GM23338 (cell line): ENCODE data around the gene SDF2L1. TPM values are rescaled to one million over a fixed set of nuclear protein-coding genes. Genes with fewer than 3 reads are reported as not detected.

Experiments
- ATAC-seq: fragments of 200-7000 bp; cut with Tn5 transposase; 3 replicates; pipeline ENCODE4 v1.9.1; 2020
- DNase-seq: peaks from one replicate; pipeline ENCODE4 v3.0.0-alpha.2; 2015; ENCODE audit warnings: low spot score
- H2AFZ ChIP-seq: fragments of 200-600 bp; sonication (generic); 2 replicates; pipeline ENCODE4 v1.8.0; 2016; ENCODE audit warnings: antibody characterized with exemption, mild to moderate bottlenecking, moderate library complexity
- H3F3A ChIP-seq: fragments of 200-600 bp; sonication (generic); replicated peaks from 2 replicates; pipeline ENCODE4 v1.8.0; 2017; ENCODE audit warnings: antibody characterized with exemption, mixed run types, low read depth
- H3K27ac ChIP-seq: fragments of 200-600 bp; sonication (generic); 2 replicates; pipeline ENCODE4 v1.6.1; 2016; ENCODE audit warnings: low read depth
- H3K27me3 ChIP-seq: fragments of 200-600 bp; sonication (generic); 2 replicates; pipeline ENCODE4 v1.8.0; 2016; ENCODE audit warnings: mild to moderate bottlenecking, mixed run types, moderate library complexity; ENCODE audit not compliant: insufficient read depth
- H3K36me3 ChIP-seq: fragments of 200-600 bp; sonication (generic); 2 replicates; pipeline ENCODE4 v1.8.0; 2016; ENCODE audit warnings: mild to moderate bottlenecking; ENCODE audit not compliant: insufficient read depth
- H3K4me1 ChIP-seq: fragments of 200-600 bp; sonication (generic); 2 replicates; pipeline ENCODE4 v1.8.0; 2016; ENCODE audit warnings: mild to moderate bottlenecking, moderate library complexity; ENCODE audit not compliant: insufficient read depth
- H3K4me2 ChIP-seq: fragments of 200-600 bp; sonication (generic); 2 replicates; pipeline ENCODE4 v1.7.1; 2017; ENCODE audit warnings: mixed run types
- H3K4me3 ChIP-seq: fragments of 200-600 bp; sonication (generic); 2 replicates; pipeline ENCODE4 v1.6.1; 2016; ENCODE audit warnings: mixed run types
- H3K79me2 ChIP-seq: fragments of 200-600 bp; sonication (generic); replicated peaks from 2 replicates; pipeline ENCODE4 v1.8.0; 2017; ENCODE audit warnings: mild to moderate bottlenecking; ENCODE audit not compliant: insufficient read depth
- H3K9me2 ChIP-seq: fragments of 200-600 bp; sonication (generic); 2 replicates; pipeline ENCODE4 v1.8.0; 2017; ENCODE audit not compliant: insufficient read depth
- H4K20me1 ChIP-seq: fragments of 200-600 bp; sonication (generic); replicated peaks from 2 replicates; pipeline ENCODE4 v1.8.0; 2017; ENCODE audit warnings: mild to moderate bottlenecking; ENCODE audit not compliant: insufficient read depth
- H3K27ac Mint-ChIP-seq: 2 replicates; pipeline ENCODE4 v1.8.0; 2020; ENCODE audit warnings: inconsistent platforms, mild to moderate bottlenecking, moderate library complexity, mixed read lengths
- H3K27me3 Mint-ChIP-seq: 3 replicates; pipeline ENCODE4 v1.8.0; 2022; ENCODE audit warnings: low read depth, mild to moderate bottlenecking, moderate library complexity, mixed read lengths, inconsistent platforms; ENCODE audit not compliant: insufficient read depth, poor library complexity
- H3K36me3 Mint-ChIP-seq: 3 replicates; pipeline ENCODE4 v1.8.0; 2021; ENCODE audit warnings: low read depth, mild to moderate bottlenecking, inconsistent platforms, moderate library complexity, mixed read lengths
- H3K4me1 Mint-ChIP-seq: 3 replicates; pipeline ENCODE4 v1.8.0; 2020; ENCODE audit warnings: mild to moderate bottlenecking, inconsistent platforms, mixed read lengths
- H3K4me3 Mint-ChIP-seq: 3 replicates; pipeline ENCODE4 v1.8.0; 2021; ENCODE audit warnings: moderate library complexity, mild to moderate bottlenecking, inconsistent platforms, mixed read lengths
- H3K9me3 Mint-ChIP-seq: 3 replicates; pipeline ENCODE4 v1.8.0; 2020; ENCODE audit warnings: moderate library complexity, mild to moderate bottlenecking, inconsistent platforms, mixed read lengths
- CREB1 ChIP-seq: fragments of 250-450 bp; sonication (Bioruptor Pico); IDR thresholded peaks from 2 replicates; pipeline ENCODE4 v1.5.0; 2020; ENCODE audit warnings: low read depth, mild to moderate bottlenecking, moderate library complexity
- CTCF ChIP-seq, 2 experiments: fragments of 200-600 bp in 1 of 2; sonication (generic) in 1 of 2; conservative IDR thresholded peaks; 2 replicates each; pipeline versions ENCODE4 v1.5.1 to v1.6.1; 2016 to 2017; ENCODE audit warnings: antibody characterized with exemption in 2 of 2, low read depth in 2 of 2, mild to moderate bottlenecking in 2 of 2, moderate library complexity in 1 of 2
- ETS1 ChIP-seq: IDR thresholded peaks from 2 replicates; pipeline ENCODE4 v1.6.1; 2016; ENCODE audit warnings: antibody characterized with exemption
- EZH2 ChIP-seq: fragments of 200-600 bp; sonication (generic); IDR thresholded peaks from one replicate; pipeline ENCODE4 v1.8.0; 2017; ENCODE audit warnings: antibody characterized with exemption, mild to moderate bottlenecking, low read depth; ENCODE audit not compliant: unreplicated experiment
- EZH2phosphoT487 ChIP-seq: fragments of 200-600 bp; sonication (generic); IDR thresholded peaks from one replicate; pipeline ENCODE4 v1.8.1; 2018; ENCODE audit warnings: antibody characterized with exemption; ENCODE audit not compliant: unreplicated experiment
- JUNB ChIP-seq: IDR thresholded peaks from one replicate; pipeline ENCODE4 v1.6.1; 2016; ENCODE audit warnings: antibody characterized with exemption; ENCODE audit not compliant: unreplicated experiment
- NANOG ChIP-seq: IDR thresholded peaks from 2 replicates; pipeline ENCODE4 v1.6.1; 2016; ENCODE audit warnings: antibody characterized with exemption, borderline replicate concordance
- POLR2AphosphoS5 ChIP-seq: IDR thresholded peaks from 2 replicates; pipeline ENCODE4 v1.6.1; 2016; ENCODE audit warnings: antibody characterized with exemption, low read depth
- STAT1 ChIP-seq: IDR thresholded peaks from one replicate; pipeline ENCODE4 v1.6.1; 2016; ENCODE audit warnings: antibody characterized with exemption; ENCODE audit not compliant: unreplicated experiment
- ZNF114 ChIP-seq: fragments of 250-450 bp; sonication (Bioruptor Pico); IDR thresholded peaks from 2 replicates; pipeline ENCODE4 v1.5.0; 2020; ENCODE audit warnings: mild to moderate bottlenecking, moderate library complexity
- ZNF331 ChIP-seq: fragments of 250-450 bp; sonication (Bioruptor Pico); IDR thresholded peaks from 2 replicates; pipeline ENCODE4 v1.5.0; 2020; ENCODE audit warnings: low read depth, mild to moderate bottlenecking, moderate library complexity
- ZNF462 ChIP-seq: fragments of 250-450 bp; sonication (Bioruptor Pico); IDR thresholded peaks from 2 replicates; pipeline ENCODE4 v1.5.0; 2020; ENCODE audit warnings: mild to moderate bottlenecking, moderate library complexity
- polyA plus RNA-seq: library from polyadenylated mRNA; unstranded; fragments of >200 nt; fragmentation: Nextera tagmentation; extraction: Ambion mirVana; gene quantifications from 2 replicates; pipeline ENCODE4 v1.2.1, GENCODE V29; 2016
- total RNA-seq: library from RNA; depleted of rRNA; stranded (reverse); fragments of >200 nt; shearing (Covaris generic); gene quantifications from 2 replicates; pipeline ENCODE4 v1.2.3, GENCODE V29; 2014
- TF ChIP-seq, protein P1 (sequence below): IDR thresholded peaks from one replicate; pipeline ENCODE4 v1.6.1; 2018; ENCODE audit warnings: antibody characterized with exemption; ENCODE audit not compliant: unreplicated experiment

The SDF2L1 gene
- total and polyA plus RNA-seq, 2 experiments from 2014 or later: 62.3 to 72.7 TPM

DNA sequence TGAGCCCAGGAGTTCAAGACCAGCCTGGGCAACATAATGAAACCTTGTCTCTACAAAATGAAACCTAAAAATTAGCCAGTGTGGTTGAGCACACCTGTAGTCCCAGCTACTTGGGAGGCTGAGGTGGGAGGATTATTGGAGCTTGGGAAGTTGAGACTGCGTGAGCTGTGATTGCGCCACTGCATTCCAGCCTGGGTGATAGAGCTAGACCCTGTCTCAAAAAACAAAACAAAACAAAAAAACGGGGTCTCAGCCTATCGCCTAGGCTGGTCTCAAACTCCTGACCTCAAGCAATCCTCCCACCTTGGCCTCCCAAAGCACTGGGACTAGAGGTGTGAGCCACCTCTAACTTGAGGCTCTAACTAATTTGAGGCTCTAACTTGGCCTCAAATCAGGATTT, 37.3 kb downstream of the SDF2L1 start:
- no peak overlapping the region for H3K27ac Mint-ChIP-seq
- H3K27ac ChIP-seq: no peak overlapping the region
- H3K79me2 ChIP-seq: no peaks in the 10 kb centered on the region
- peaks cover 42% of the 10 kb centered on the region for H3K36me3 Mint-ChIP-seq
- no peak overlapping the region for H3K4me3 ChIP-seq
- no peaks in the 10 kb centered on the region for H3K27me3 ChIP-seq
- H4K20me1 ChIP-seq: no peaks in the 10 kb centered on the region
- no peaks in the 10 kb centered on the region for H3K4me1 Mint-ChIP-seq
- no peaks in the 10 kb centered on the region for H3K9me2 ChIP-seq
- no peak overlapping the region for H3K4me3 Mint-ChIP-seq
- H3K27me3 Mint-ChIP-seq: peaks cover 7% of the 10 kb centered on the region
- H3K4me1 ChIP-seq: no peaks in the 10 kb centered on the region
- TF ChIP-seq, protein P1, sequence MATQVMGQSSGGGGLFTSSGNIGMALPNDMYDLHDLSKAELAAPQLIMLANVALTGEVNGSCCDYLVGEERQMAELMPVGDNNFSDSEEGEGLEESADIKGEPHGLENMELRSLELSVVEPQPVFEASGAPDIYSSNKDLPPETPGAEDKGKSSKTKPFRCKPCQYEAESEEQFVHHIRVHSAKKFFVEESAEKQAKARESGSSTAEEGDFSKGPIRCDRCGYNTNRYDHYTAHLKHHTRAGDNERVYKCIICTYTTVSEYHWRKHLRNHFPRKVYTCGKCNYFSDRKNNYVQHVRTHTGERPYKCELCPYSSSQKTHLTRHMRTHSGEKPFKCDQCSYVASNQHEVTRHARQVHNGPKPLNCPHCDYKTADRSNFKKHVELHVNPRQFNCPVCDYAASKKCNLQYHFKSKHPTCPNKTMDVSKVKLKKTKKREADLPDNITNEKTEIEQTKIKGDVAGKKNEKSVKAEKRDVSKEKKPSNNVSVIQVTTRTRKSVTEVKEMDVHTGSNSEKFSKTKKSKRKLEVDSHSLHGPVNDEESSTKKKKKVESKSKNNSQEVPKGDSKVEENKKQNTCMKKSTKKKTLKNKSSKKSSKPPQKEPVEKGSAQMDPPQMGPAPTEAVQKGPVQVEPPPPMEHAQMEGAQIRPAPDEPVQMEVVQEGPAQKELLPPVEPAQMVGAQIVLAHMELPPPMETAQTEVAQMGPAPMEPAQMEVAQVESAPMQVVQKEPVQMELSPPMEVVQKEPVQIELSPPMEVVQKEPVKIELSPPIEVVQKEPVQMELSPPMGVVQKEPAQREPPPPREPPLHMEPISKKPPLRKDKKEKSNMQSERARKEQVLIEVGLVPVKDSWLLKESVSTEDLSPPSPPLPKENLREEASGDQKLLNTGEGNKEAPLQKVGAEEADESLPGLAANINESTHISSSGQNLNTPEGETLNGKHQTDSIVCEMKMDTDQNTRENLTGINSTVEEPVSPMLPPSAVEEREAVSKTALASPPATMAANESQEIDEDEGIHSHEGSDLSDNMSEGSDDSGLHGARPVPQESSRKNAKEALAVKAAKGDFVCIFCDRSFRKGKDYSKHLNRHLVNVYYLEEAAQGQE: no peak
- no peak for TF ChIP-seq POLR2AphosphoS5
- TF ChIP-seq EZH2phosphoT487: no peak
- TF ChIP-seq ZNF331 (CRISPR knock-in tag): no peak
- no peak for TF ChIP-seq EZH2
- no peak for TF ChIP-seq ZNF462
- TF ChIP-seq ZNF114: no peak
- no peak for TF ChIP-seq CREB1 (CRISPR knock-in tag)
- TF ChIP-seq NANOG: no peak
- no peak for TF ChIP-seq STAT1
- no peak for TF ChIP-seq CTCF (conservative IDR thresholded peaks at IDR 0.05; ENCODE audit: low read depth in 2 of 2)
- no peak for TF ChIP-seq JUNB
- TF ChIP-seq ETS1: no peak
- H3F3A ChIP-seq: no peaks in the 10 kb centered on the region
- H3K9me3 Mint-ChIP-seq: peaks cover 17% of the 10 kb centered on the region
- H3K36me3 ChIP-seq: 0 out of 2 replicates have a peak, but pooled peaks cover 5% of the 10 kb centered on the region
- DNase-seq (no peak), ATAC-seq (no peak)
- no peak overlapping the region for H3K4me2 ChIP-seq
- no peak overlapping the region for H2AFZ ChIP-seq
